ENCODE data around the gene KLHL11.

KLHL11 gene

GRCh38 chr17:41822216-41823140, 42.7 kb downstream of the KLHL11 start:
- peaks cover 4% of the 10 kb centered on the region for H3K79me2 ChIP-seq (ENCODE audit: control insufficient read depth, insufficient read depth, low read length, unreplicated experiment)
- no peaks in the 10 kb centered on the region for H3K4me1 ChIP-seq (ENCODE audit: control insufficient read depth, insufficient read depth, low read length, unreplicated experiment)
- peaks cover 3% of the 10 kb centered on the region; the same call in 1 of the 2 replicates for H3K36me3 ChIP-seq (ENCODE audit: insufficient read depth, low read length)
- no peak overlapping the region for H3K27ac ChIP-seq (ENCODE audit: low read depth, low read length)
- H2AFZ ChIP-seq (ENCODE audit: low read length, unreplicated experiment): no peak overlapping the region
- H3K27me3 ChIP-seq (ENCODE audit: insufficient read depth, low read length): no peaks in the 10 kb centered on the region
- no peak overlapping the region for H3K4me3 ChIP-seq (ENCODE audit: low read depth, low read length)

DNA sequence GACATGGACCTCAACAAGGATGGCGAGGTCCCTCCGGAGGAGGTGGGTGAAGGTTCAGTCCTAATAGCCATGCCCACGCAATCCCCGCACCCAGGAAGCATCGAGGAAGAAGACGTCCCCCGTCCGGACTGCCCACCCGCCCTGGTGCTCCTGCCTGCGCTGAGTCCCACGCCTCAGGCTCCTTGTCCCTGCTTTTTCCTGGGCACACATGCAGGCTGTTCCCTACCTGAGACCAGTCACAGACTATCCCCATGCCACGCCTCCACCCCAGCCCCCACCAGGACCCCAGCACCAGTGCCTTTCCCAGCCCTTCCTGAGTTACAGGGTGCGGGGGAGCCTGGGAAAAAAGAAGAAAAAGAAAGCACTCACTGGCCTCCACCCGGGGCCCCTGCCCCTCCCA, 43.4 kb downstream of the KLHL11 start:
- H3K27ac ChIP-seq (ENCODE audit: low read depth, low read length): no peak overlapping the region
- H3K27me3 ChIP-seq (ENCODE audit: insufficient read depth, low read length): no peaks in the 10 kb centered on the region
- H3K4me3 ChIP-seq (ENCODE audit: low read depth, low read length): no peak overlapping the region
- no peaks in the 10 kb centered on the region for H3K4me1 ChIP-seq (ENCODE audit: control insufficient read depth, insufficient read depth, low read length, unreplicated experiment)
- H2AFZ ChIP-seq (ENCODE audit: low read length, unreplicated experiment): no peak overlapping the region
- peaks cover 3% of the 10 kb centered on the region; the same call in 1 of the 2 replicates for H3K36me3 ChIP-seq (ENCODE audit: insufficient read depth, low read length)
- H3K79me2 ChIP-seq (ENCODE audit: control insufficient read depth, insufficient read depth, low read length, unreplicated experiment): peaks cover 11% of the 10 kb centered on the region

- peaks cover 3% of the 10 kb centered on the region; the same call in 1 of the 2 replicates for H3K36me3 ChIP-seq (ENCODE audit: insufficient read depth, low read length)
These were observed 47.2 kb downstream of the KLHL11 start for GRCh38 chr17:41818024-41818423.

GRCh38 chr17:41816637-41817320, 48.4 kb downstream of the KLHL11 start:
- Histone ChIP-seq H3K79me2 (ENCODE audit: control insufficient read depth, insufficient read depth, low read length, unreplicated experiment) (peaks cover 47% of the 10 kb centered on the region), H3K36me3 (ENCODE audit: insufficient read depth, low read length) (peaks cover 3% of the 10 kb centered on the region; the same call in 1 of the 2 replicates)

More at GRCh38 chr17:41818024-41818423, 47.2 kb downstream of the KLHL11 start:
- Histone ChIP-seq H2AFZ (ENCODE audit: low read length, unreplicated experiment) (no peak overlapping the region), H3K27ac (ENCODE audit: low read depth, low read length) (no peak overlapping the region), H3K4me1 (ENCODE audit: control insufficient read depth, insufficient read depth, low read length, unreplicated experiment) (peaks cover 9% of the 10 kb centered on the region), H3K79me2 (ENCODE audit: control insufficient read depth, insufficient read depth, low read length, unreplicated experiment) (peaks cover 42% of the 10 kb centered on the region), H3K4me3 (ENCODE audit: low read depth, low read length) (no peak overlapping the region), H3K27me3 (ENCODE audit: insufficient read depth, low read length) (no peaks in the 10 kb centered on the region)

DNA sequence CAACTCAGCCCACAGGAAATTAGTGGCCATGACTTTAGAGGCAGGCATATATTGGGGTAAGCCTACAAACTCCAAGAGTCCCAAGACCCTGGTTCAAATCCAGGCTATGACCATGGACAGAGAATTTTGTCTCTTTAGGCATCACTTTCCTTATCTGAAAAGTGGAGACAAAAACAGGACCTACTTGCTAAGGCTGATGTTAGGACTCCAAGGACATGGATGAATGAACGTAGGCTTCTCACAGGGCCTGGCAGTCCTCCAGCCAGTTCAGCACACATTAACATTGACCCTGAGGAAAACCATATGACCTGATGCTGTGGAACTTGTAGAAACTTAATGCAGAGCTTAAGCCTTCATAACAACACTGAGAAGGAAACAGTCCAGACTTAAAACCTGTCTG, 51.0 kb downstream of the KLHL11 start:
- H3K27me3 ChIP-seq (ENCODE audit: insufficient read depth, low read length): no peaks in the 10 kb centered on the region
- no peak overlapping the region for H2AFZ ChIP-seq (ENCODE audit: low read length, unreplicated experiment)
- peak overlapping the region; percentile 79 for H3K4me3 ChIP-seq (ENCODE audit: low read depth, low read length)
- peaks cover 63% of the 10 kb centered on the region for H3K79me2 ChIP-seq (ENCODE audit: control insufficient read depth, insufficient read depth, low read length, unreplicated experiment)
- H3K36me3 ChIP-seq (ENCODE audit: insufficient read depth, low read length): peaks cover 3% of the 10 kb centered on the region; the same call in 1 of the 2 replicates
- H3K4me1 ChIP-seq (ENCODE audit: control insufficient read depth, insufficient read depth, low read length, unreplicated experiment): peaks cover 23% of the 10 kb centered on the region
- peak overlapping the region; percentile 65 for H3K27ac ChIP-seq (ENCODE audit: low read depth, low read length)

More at GRCh38 chr17:41816637-41817320, 48.4 kb downstream of the KLHL11 start:
- Histone ChIP-seq H3K4me3 (ENCODE audit: low read depth, low read length) (no peak overlapping the region), H3K27ac (ENCODE audit: low read depth, low read length) (no peak overlapping the region), H3K27me3 (ENCODE audit: insufficient read depth, low read length) (no peaks in the 10 kb centered on the region), H3K4me1 (ENCODE audit: control insufficient read depth, insufficient read depth, low read length, unreplicated experiment) (peaks cover 9% of the 10 kb centered on the region), H2AFZ (ENCODE audit: low read length, unreplicated experiment) (no peak overlapping the region)

DNA sequence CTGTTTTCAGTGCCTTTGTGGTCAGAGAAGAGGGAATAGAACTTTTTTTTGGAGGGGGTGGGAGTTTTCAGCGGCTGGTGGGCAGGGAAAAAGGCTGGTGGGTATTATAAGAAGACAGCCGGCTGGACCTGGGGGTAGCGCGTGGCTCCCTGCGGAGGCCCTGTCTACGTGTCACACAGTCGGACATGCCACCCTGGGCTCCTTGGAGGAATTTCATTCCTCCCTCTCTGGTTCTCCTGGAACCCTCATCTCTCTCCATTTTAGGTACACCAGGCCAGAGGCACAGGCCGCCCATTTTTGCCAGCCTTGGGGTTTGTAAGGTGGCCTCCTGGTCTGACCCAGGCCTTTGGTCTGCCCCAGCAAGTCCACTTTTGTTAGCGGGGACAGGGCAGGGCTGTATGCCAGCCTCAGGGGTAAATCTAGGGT, 51.5 kb downstream of the KLHL11 start:
- peak overlapping the region; percentile 79 for H3K4me3 ChIP-seq (ENCODE audit: low read depth, low read length)
- peaks cover 3% of the 10 kb centered on the region; the same call in 1 of the 2 replicates for H3K36me3 ChIP-seq (ENCODE audit: insufficient read depth, low read length)
- peaks cover 64% of the 10 kb centered on the region for H3K79me2 ChIP-seq (ENCODE audit: control insufficient read depth, insufficient read depth, low read length, unreplicated experiment)
- peak overlapping the region; percentile 65 for H3K27ac ChIP-seq (ENCODE audit: low read depth, low read length)
- no peaks in the 10 kb centered on the region for H3K27me3 ChIP-seq (ENCODE audit: insufficient read depth, low read length)
- peaks cover 23% of the 10 kb centered on the region for H3K4me1 ChIP-seq (ENCODE audit: control insufficient read depth, insufficient read depth, low read length, unreplicated experiment)
- H2AFZ ChIP-seq (ENCODE audit: low read length, unreplicated experiment): no peak overlapping the region

DNA sequence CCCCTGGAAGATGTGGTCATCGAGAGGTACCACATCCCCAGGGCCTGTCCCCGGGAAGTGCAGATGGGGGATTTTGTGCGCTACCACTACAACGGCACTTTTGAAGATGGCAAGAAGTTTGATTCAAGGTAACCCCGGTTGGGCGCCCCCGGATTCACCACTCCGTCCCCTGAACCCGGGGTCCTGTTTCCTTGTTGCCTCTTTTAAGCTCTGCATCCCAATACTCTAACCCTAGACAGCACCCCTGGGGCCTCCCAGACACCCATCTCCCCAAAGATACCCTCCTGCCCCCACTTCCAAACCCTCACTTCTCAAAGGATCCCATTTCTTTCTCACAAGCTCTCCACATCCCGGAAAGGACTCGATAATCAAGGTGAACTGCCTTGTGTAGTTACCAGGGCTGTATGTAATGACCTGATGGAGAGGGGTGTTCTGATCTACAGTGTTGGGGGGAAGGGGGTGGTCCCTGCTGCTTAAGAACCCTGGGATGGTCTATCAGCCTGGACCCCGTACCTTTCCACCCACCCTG, 52.0 kb downstream of the KLHL11 start:
- Histone ChIP-seq H3K4me3 (ENCODE audit: low read depth, low read length) (peak overlapping the region; percentile 79), H3K27me3 (ENCODE audit: insufficient read depth, low read length) (no peaks in the 10 kb centered on the region), H3K36me3 (ENCODE audit: insufficient read depth, low read length) (0 out of 2 replicates have a peak, but pooled peaks cover 3% of the 10 kb centered on the region), H3K27ac (ENCODE audit: low read depth, low read length) (peak overlapping the region; percentile 65), H3K4me1 (ENCODE audit: control insufficient read depth, insufficient read depth, low read length, unreplicated experiment) (peaks cover 23% of the 10 kb centered on the region), H3K79me2 (ENCODE audit: control insufficient read depth, insufficient read depth, low read length, unreplicated experiment) (peaks cover 64% of the 10 kb centered on the region), H2AFZ (ENCODE audit: low read length, unreplicated experiment) (peak overlapping the region; percentile 52)

DNA sequence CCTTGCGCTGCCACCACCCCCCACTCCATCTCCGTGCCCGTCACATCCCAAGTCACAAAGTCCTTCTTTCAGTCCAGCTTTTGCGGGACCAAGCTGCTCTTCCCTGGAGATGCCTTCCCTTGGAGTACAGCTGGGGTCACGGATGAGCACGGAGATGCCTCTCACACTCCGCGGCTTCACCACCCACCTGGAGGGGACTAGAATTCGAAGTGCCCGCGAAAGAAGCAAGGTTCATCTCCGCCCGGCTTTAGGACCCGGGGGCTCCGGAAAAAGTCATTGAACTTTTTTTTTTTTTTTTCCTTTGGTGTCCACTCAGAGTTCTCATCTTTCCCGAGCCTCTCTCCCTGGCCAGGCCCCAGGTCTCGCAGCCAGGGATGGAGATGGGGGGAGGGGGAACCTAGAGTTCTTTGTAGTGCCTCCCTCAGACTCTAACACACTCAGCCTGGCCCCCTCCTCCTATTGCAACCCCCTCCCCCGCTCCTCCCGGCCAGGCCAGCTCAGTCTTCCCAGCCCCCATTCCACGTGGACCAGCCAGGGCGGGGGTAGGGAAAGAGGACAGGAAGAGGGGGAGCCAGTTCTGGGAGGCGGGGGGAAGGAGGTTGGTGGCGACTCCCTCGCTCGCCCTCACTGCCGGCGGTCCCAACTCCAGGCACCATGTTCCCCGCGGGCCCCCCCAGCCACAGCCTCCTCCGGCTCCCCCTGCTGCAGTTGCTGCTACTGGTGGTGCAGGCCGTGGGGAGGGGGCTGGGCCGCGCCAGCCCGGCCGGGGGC, 52.7 kb downstream of the KLHL11 start, which contains the start of gene FKBP10:
Gene FKBP10, plus strand, starts transcription at position 624 of the 771 bp plus-strand sequence. Its CDS starts 31 bp downstream, at position 655.
- H3K27me3 ChIP-seq (ENCODE audit: insufficient read depth, low read length): no peaks in the 10 kb centered on the region
- peaks cover 60% of the 10 kb centered on the region for H3K79me2 ChIP-seq (ENCODE audit: control insufficient read depth, insufficient read depth, low read length, unreplicated experiment)
- H3K4me1 ChIP-seq (ENCODE audit: control insufficient read depth, insufficient read depth, low read length, unreplicated experiment): peaks cover 23% of the 10 kb centered on the region
- H3K36me3 ChIP-seq (ENCODE audit: insufficient read depth, low read length): no peaks in the 10 kb centered on the region
- H3K27ac ChIP-seq (ENCODE audit: low read depth, low read length): peak within 1 kb of the TSS; percentile 65
- H2AFZ ChIP-seq (ENCODE audit: low read length, unreplicated experiment): peak within 1 kb of the TSS; percentile 52
- peak within 1 kb of the TSS; percentile 79 for H3K4me3 ChIP-seq (ENCODE audit: low read depth, low read length)

DNA sequence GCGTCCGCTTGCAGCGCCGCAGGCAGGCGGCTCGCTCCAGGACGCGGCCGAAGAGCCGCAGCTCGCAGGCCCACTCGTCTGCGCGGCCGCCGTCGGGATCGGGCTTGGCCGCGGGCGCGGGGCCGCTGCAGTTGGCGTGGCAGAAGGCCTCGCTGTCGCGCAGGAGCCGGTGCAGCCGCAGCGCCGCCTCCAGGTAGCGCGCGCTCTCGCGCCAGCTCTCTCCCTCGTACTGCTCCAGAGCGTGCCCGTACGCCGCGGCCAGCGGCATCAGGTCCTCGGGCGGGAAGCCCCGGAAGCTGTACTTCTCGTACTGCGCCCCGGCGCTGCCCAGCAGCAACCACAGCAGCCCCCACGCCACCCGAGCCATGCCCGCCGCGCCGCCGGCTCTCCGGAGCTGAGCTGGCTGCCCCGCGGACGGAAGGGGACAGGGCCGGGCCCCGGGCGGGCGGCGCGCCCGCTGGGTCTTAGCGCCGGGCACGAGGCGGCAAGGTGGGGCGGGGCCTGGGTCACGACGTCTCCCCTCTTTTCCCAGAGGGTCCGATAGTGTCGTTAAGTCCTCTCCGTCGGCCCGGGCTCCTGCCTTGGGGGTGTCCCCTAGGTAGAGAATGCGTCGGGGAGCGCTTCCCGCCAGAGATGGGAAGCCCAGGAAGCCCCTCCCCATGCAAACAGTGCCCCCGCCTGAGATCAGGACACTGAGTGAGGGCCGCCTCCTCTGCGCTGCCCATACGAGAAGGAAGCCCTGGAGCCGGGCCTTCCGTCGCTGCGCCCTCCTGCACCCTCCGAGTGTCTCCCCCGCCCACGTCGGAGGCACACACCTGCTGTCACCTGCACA, 53.5 kb downstream of the KLHL11 start, which contains the start of gene P3H4:
Gene P3H4, minus strand, starts transcription at position 401 of the 832 bp plus-strand sequence. Its CDS starts 34 bp downstream, at position 367.
- H3K36me3 ChIP-seq (ENCODE audit: insufficient read depth, low read length): no peaks in the 10 kb centered on the region
- peaks cover 23% of the 10 kb centered on the region for H3K4me1 ChIP-seq (ENCODE audit: control insufficient read depth, insufficient read depth, low read length, unreplicated experiment)
- peak within 1 kb of the TSS; percentile 65 for H3K27ac ChIP-seq (ENCODE audit: low read depth, low read length)
- peak within 1 kb of the TSS; percentile 79 for H3K4me3 ChIP-seq (ENCODE audit: low read depth, low read length)
- H3K27me3 ChIP-seq (ENCODE audit: insufficient read depth, low read length): no peaks in the 10 kb centered on the region
- H3K79me2 ChIP-seq (ENCODE audit: control insufficient read depth, insufficient read depth, low read length, unreplicated experiment): peaks cover 53% of the 10 kb centered on the region
- H2AFZ ChIP-seq (ENCODE audit: low read length, unreplicated experiment): peak within 1 kb of the TSS; percentile 52
